HG02678 (cell line): Measurements from ENCODE around the gene PTPRZ1.

ENCODE experiments used
- ATAC-seq: cut with Tn5 transposase; IDR thresholded peaks from one replicate; pipeline ENCODE4 v1.9.1; 2021; ENCODE audit warnings: mild to moderate bottlenecking, moderate library complexity; ENCODE audit not compliant: unreplicated experiment

PTPRZ1 gene

GRCh38 chr7:121953164-121953563 is 80.2 kb downstream of the PTPRZ1 start:
- no peak for ATAC-seq

- ATAC-seq, result no peak
Observed at GRCh38 chr7:121953601-121954000, 80.6 kb downstream of the PTPRZ1 start.

GRCh38 chr7:121954803-121955202 is 81.8 kb downstream of the PTPRZ1 start:
- no peak for ATAC-seq

- ATAC-seq, result no peak
Observed at GRCh38 chr7:121957626-121958025, 84.7 kb downstream of the PTPRZ1 start.

- no peak for ATAC-seq
Observed at GRCh38 chr7:121960678-121961077, 87.7 kb downstream of the PTPRZ1 start.

GRCh38 chr7:121961089-121961867 is 88.3 kb downstream of the PTPRZ1 start:
- ATAC-seq, result no peak

GRCh38 chr7:121966276-121966934 is 93.4 kb downstream of the PTPRZ1 start:
- ATAC-seq, result no peak

GRCh38 chr7:121966935-121967332 is 94.0 kb downstream of the PTPRZ1 start:
- no peak for ATAC-seq

- no peak for ATAC-seq
Observed at GRCh38 chr7:121985476-121986030, 112.6 kb downstream of the PTPRZ1 start.

- no peak for ATAC-seq
Observed at GRCh38 chr7:121992068-121992467, 119.1 kb downstream of the PTPRZ1 start.

- peak; percentile 96 for ATAC-seq
Observed at GRCh38 chr7:121994625-121995410, 121.9 kb downstream of the PTPRZ1 start.

GRCh38 chr7:122006687-122007086 is 133.7 kb downstream of the PTPRZ1 start:
- ATAC-seq, result no peak

- ATAC-seq, result no peak
Observed at GRCh38 chr7:122010116-122010515, 137.2 kb downstream of the PTPRZ1 start.

- no peak for ATAC-seq
Observed at GRCh38 chr7:122013065-122013464, 140.1 kb downstream of the PTPRZ1 start.

- ATAC-seq, result no peak
Observed at GRCh38 chr7:122013630-122014029, 140.7 kb downstream of the PTPRZ1 start.

GRCh38 chr7:122014697-122015096 is 141.7 kb downstream of the PTPRZ1 start:
- ATAC-seq, result no peak

GRCh38 chr7:122018032-122018431 is 145.1 kb downstream of the PTPRZ1 start:
- ATAC-seq, result no peak

- no peak for ATAC-seq
Observed at GRCh38 chr7:122027058-122027457, 154.1 kb downstream of the PTPRZ1 start.

GRCh38 chr7:122033641-122034040 is 160.7 kb downstream of the PTPRZ1 start:
- no peak for ATAC-seq

GRCh38 chr7:122035876-122036275 is 162.9 kb downstream of the PTPRZ1 start:
- no peak for ATAC-seq

- no peak for ATAC-seq
Observed at GRCh38 chr7:122038134-122038533, 165.2 kb downstream of the PTPRZ1 start.
